Measurements from ENCODE around the gene DAB2IP.

Gene DAB2IP

GRCh38 chr9:121815546-121816448 is 164.4 kb downstream of the DAB2IP start:
- Mint-ChIP-seq H3K27me3 (peaks cover 12% of the 10 kb centered on the region), H3K27ac (no peak overlapping the region), H3K4me3 (no peak overlapping the region), H3K9me3 (no peaks in the 10 kb centered on the region), H3K36me3 (no peaks in the 10 kb centered on the region), H3K4me1 (no peaks in the 10 kb centered on the region)
- no peak for DNase-seq
- CTCF ChIA-PET, result interaction anchor here (0.7 kb wide), 1 partner anchor 132 kb away, joined by 3 read pairs; no protein-coding TSS in a partner anchor

- Mint-ChIP-seq H3K27ac (no peak overlapping the region), H3K27me3 (peaks cover 12% of the 10 kb centered on the region), H3K4me3 (no peak overlapping the region), H3K9me3 (no peaks in the 10 kb centered on the region), H3K36me3 (no peaks in the 10 kb centered on the region), H3K4me1 (no peaks in the 10 kb centered on the region)
- DNase-seq, result no peak
- CTCF ChIA-PET, result no interaction called here
These were observed 165.0 kb downstream of the DAB2IP start for GRCh38 chr9:121816449-121816817.

- CTCF ChIA-PET, result no interaction called here
- no peaks in the 10 kb centered on the region for H3K4me1 Mint-ChIP-seq
- peaks cover 12% of the 10 kb centered on the region for H3K27me3 Mint-ChIP-seq
- H3K27ac Mint-ChIP-seq, result no peak overlapping the region
- no peaks in the 10 kb centered on the region for H3K9me3 Mint-ChIP-seq
- DNase-seq, result no peak
- H3K36me3 Mint-ChIP-seq, result no peaks in the 10 kb centered on the region
- H3K4me3 Mint-ChIP-seq, result no peak overlapping the region
These were observed 165.5 kb downstream of the DAB2IP start for GRCh38 chr9:121816845-121817450.

- H3K27me3 Mint-ChIP-seq, result peaks cover 15% of the 10 kb centered on the region
- H3K9me3 Mint-ChIP-seq, result no peaks in the 10 kb centered on the region
- CTCF ChIA-PET, result no interaction called here
These were observed 166.0 kb downstream of the DAB2IP start for GRCh38 chr9:121817476-121817875.

GRCh38 chr9:121818016-121818661 is 166.7 kb downstream of the DAB2IP start:
- peaks cover 15% of the 10 kb centered on the region for H3K27me3 Mint-ChIP-seq
- H3K36me3 Mint-ChIP-seq, result no peaks in the 10 kb centered on the region
- CTCF ChIA-PET, result no interaction called here
- no peak overlapping the region for H3K4me3 Mint-ChIP-seq
- H3K4me1 Mint-ChIP-seq, result no peaks in the 10 kb centered on the region
- no peaks in the 10 kb centered on the region for H3K9me3 Mint-ChIP-seq
- DNase-seq, result no peak
- no peak overlapping the region for H3K27ac Mint-ChIP-seq

More at GRCh38 chr9:121817476-121817875, 166.0 kb downstream of the DAB2IP start:
- Mint-ChIP-seq H3K4me1 (no peaks in the 10 kb centered on the region), H3K27ac (no peak overlapping the region), H3K36me3 (no peaks in the 10 kb centered on the region), H3K4me3 (no peak overlapping the region)
- no peak for DNase-seq

GRCh38 chr9:121818841-121819427 is 167.5 kb downstream of the DAB2IP start:
- no peak for DNase-seq
- Mint-ChIP-seq H3K27ac (no peak overlapping the region), H3K27me3 (peaks cover 15% of the 10 kb centered on the region), H3K9me3 (no peaks in the 10 kb centered on the region), H3K4me3 (no peak overlapping the region), H3K36me3 (no peaks in the 10 kb centered on the region), H3K4me1 (peaks cover 1% of the 10 kb centered on the region)
- CTCF ChIA-PET, result no interaction called here

GRCh38 chr9:121819428-121820231 is 168.2 kb downstream of the DAB2IP start:
- no peak overlapping the region for H3K4me3 Mint-ChIP-seq
- no peak overlapping the region for H3K27ac Mint-ChIP-seq
- DNase-seq, result no peak
- no peaks in the 10 kb centered on the region for H3K9me3 Mint-ChIP-seq
- CTCF ChIA-PET, result interaction anchor here (0.7 kb wide), 1 partner anchor 24 kb away, joined by 3 read pairs; no protein-coding TSS in a partner anchor
- peaks cover 2% of the 10 kb centered on the region for H3K4me1 Mint-ChIP-seq
- no peaks in the 10 kb centered on the region for H3K36me3 Mint-ChIP-seq
- peaks cover 15% of the 10 kb centered on the region for H3K27me3 Mint-ChIP-seq

GRCh38 chr9:121820286-121821005 is 169.0 kb downstream of the DAB2IP start:
- peaks cover 2% of the 10 kb centered on the region for H3K4me1 Mint-ChIP-seq
- peaks cover 15% of the 10 kb centered on the region for H3K27me3 Mint-ChIP-seq
- H3K27ac Mint-ChIP-seq, result no peak overlapping the region
- no peak for DNase-seq
- no peaks in the 10 kb centered on the region for H3K36me3 Mint-ChIP-seq
- H3K9me3 Mint-ChIP-seq, result no peaks in the 10 kb centered on the region
- CTCF ChIA-PET, result interaction anchor here (0.6 to 0.7 kb wide), 2 partner anchors 23 to 276 kb away, joined by 3 to 4 read pairs; no protein-coding TSS in a partner anchor
- no peak overlapping the region for H3K4me3 Mint-ChIP-seq

GRCh38 chr9:121821326-121821725 is 169.9 kb downstream of the DAB2IP start:
- Mint-ChIP-seq H3K4me1 (peaks cover 2% of the 10 kb centered on the region), H3K27ac (no peak overlapping the region), H3K27me3 (peaks cover 15% of the 10 kb centered on the region), H3K9me3 (no peaks in the 10 kb centered on the region), H3K4me3 (no peak overlapping the region), H3K36me3 (no peaks in the 10 kb centered on the region)
- CTCF ChIA-PET, result no interaction called here
- DNase-seq, result no peak

GRCh38 chr9:121822093-121823085 is 171.0 kb downstream of the DAB2IP start:
- H3K27me3 Mint-ChIP-seq, result peaks cover 15% of the 10 kb centered on the region
- peaks cover 2% of the 10 kb centered on the region for H3K4me1 Mint-ChIP-seq
- no peaks in the 10 kb centered on the region for H3K36me3 Mint-ChIP-seq
- H3K9me3 Mint-ChIP-seq, result no peaks in the 10 kb centered on the region
- CTCF ChIA-PET, result no interaction called here
- DNase-seq, result no peak
- H3K4me3 Mint-ChIP-seq, result no peak overlapping the region
- H3K27ac Mint-ChIP-seq, result no peak overlapping the region

GRCh38 chr9:121823451-121824169 is 172.2 kb downstream of the DAB2IP start:
- H3K4me3 Mint-ChIP-seq, result no peak overlapping the region

GRCh38 chr9:121824651-121825030 is 173.2 kb downstream of the DAB2IP start:
- CTCF ChIA-PET, result no interaction called here
- Mint-ChIP-seq H3K36me3 (no peaks in the 10 kb centered on the region), H3K4me3 (no peak overlapping the region)

More at GRCh38 chr9:121823451-121824169, 172.2 kb downstream of the DAB2IP start:
- Mint-ChIP-seq H3K27me3 (peaks cover 8% of the 10 kb centered on the region), H3K4me1 (peaks cover 2% of the 10 kb centered on the region), H3K27ac (no peak overlapping the region), H3K9me3 (no peaks in the 10 kb centered on the region), H3K36me3 (no peaks in the 10 kb centered on the region)
- CTCF ChIA-PET, result no interaction called here
- DNase-seq, result no peak

More at GRCh38 chr9:121824651-121825030, 173.2 kb downstream of the DAB2IP start:
- Mint-ChIP-seq H3K27ac (no peak overlapping the region), H3K4me1 (peaks cover 2% of the 10 kb centered on the region), H3K27me3 (peaks cover 4% of the 10 kb centered on the region), H3K9me3 (no peaks in the 10 kb centered on the region)
- no peak for DNase-seq

All from activated naive CD4-positive, alpha-beta T cell treated with anti-CD3 and anti-CD28 coated beads, Interleukin-2, amount 10 ng/mL, durations not matched to agents 7 days and 5 days (primary cell).